GM11168 (cell line): ENCODE data around the gene AGAP1.

Experiments used
- in situ Hi-C: fragments of 300-500 bp; cut with MboI; formaldehyde crosslinking; loops from one replicate; pipeline ENCODE4 v1.12.0; 2022; ENCODE audit warnings: low sequenced_read_pairs; ENCODE audit not compliant: unreplicated experiment

AGAP1 gene

GRCh38 chr2:235669983-235670962, 176.4 kb downstream of the AGAP1 start:
- in situ Hi-C loops = no loop called here

DNA sequence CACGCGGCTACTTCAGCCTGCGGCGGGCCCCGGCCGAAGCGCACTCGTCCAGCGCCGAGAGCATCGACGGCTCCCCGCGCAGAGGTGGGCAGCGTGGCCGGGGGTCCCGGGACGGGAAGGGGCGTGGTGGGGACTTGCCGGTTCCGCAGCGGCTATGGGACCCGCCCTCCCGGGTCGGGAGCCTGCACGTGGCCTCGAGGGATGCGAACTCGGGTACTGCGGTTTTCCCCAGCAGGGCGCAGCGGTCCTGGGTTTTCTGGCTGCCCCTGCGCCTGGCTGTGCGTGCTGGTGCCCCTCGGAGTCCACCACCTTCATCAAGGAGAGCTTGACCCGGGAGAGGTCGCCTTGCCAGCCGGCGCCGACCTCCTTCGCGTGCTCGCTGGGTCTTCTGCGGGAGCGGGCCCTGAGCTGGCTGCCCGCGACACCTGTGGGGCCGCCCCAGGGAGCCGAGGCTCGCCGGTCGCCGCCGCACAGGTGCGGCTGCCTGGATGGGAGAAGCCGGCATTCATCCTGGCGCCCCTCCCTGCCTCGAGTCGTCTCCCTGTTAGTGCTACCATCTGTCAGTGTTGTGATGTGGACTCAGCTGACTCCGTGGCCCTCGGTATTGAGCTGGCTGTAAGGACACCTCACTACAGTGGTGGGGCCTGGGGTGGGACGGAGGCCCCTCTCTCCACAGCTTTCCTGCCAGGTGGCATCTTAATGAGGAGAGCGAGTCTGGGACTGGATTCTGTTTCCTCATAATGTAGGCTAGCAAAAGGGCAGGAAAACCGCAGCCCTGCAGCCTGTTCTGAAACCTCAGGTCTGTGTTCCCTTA, 177.3 kb downstream of the AGAP1 start:
- in situ Hi-C loops = no loop called here

DNA sequence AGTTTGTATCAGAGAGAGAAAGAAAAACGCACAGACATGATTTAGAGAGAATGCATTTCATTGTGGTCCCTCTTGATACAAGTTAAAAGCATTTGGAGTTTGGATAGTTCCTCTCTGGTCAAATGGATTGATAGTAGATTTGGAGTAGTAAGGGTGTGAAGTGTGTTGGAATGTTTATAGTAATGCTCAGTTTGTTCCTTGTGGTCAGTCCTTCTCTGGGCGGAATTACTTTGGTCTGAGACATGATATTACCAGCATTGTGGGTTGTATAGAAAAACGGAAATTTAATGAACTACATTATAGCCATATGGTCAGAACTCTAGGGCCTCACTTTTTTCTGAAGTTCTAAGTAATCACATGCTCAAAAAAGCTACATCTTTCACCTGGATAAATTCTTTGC, 178.9 kb downstream of the AGAP1 start:
- in situ Hi-C loops = no loop called here

DNA sequence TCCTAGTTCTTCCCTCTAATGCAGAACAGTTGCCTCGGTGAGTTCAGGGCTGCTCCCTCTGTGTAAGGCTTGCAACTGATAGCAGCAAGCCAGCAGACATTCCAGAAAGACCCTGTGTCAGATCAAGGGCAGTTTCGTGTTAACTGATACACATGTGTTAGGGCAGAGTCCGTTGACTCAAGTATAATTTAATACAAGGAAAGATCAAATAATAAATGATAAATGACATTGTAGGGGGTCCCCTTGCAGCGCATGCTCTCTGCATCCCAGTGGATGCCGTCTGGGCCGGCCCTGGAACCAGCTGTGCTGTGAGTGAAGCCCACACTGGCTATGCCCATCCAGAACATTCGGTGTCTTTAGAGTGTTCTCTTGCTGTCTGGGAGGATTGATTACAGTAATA, 180.3 kb downstream of the AGAP1 start:
- in situ Hi-C loops = no loop called here

DNA sequence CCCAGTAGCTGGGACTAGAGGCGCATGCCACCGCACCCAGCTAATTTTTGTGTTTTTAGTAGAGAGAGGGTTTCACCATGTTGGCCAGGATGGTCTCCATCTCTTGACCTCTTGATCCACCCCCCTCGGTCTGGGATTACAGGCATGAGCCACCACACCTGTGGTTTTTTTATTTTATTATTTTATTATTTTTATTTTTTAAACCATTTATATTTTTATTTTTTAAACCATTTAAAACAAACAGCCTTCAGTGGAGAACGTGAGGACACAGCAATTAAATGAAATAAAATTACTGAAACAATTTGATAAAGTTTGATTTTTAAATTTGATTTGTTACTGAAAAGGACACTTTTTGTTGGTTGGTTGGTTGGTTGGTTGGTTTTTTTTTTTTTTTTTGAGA, 181.0 kb downstream of the AGAP1 start:
- in situ Hi-C loops = no loop called here

DNA sequence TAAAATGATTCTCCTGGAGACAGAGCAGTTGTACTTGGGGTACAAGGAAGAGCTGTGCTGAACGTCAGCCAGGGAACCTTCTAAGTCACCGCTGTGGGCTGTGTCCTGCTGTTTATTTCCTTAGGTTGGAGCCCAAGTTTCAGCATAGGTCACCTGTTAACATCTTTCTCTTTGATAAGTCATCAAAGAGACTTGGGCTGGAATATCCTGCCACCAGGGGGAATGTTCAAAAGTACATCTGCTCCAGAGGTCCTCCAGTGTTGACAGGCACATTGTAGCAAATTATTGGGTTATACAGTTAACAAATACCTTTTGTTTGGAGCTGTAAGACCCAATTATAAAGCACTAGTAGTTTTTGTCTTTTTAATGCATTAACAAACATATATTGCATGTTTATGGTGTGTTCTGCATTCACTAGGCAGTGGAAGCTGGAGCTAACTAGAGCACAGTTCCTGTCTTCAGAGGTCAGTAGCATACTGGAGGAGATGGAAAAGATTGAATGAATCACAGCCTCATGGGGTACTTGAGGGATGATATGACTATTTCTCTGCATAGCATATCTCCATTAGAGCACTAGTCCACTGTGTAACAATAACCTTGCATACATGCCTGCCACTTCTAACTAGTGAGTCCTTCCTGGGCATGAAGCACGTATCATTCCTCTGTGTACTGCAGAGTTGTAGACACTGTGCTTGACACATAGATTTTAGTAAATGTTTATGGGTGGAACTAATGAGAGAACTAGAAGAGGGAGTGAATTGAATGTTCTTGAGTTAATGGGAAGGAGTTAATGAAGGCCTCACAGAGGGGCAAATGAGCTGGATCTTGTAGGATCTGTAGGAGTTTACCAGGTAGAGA, 182.1 kb downstream of the AGAP1 start:
- in situ Hi-C loops = no loop called here

- in situ Hi-C loops = no loop called here
These were observed 182.6 kb downstream of the AGAP1 start for GRCh38 chr2:235676536-235676799.

- in situ Hi-C loops = no loop called here
These were observed 183.5 kb downstream of the AGAP1 start for GRCh38 chr2:235677276-235677788.

- in situ Hi-C loops = no loop called here
These were observed 184.1 kb downstream of the AGAP1 start for GRCh38 chr2:235677937-235678336.

GRCh38 chr2:235678712-235679111, 184.9 kb downstream of the AGAP1 start:
- in situ Hi-C loops = no loop called here

GRCh38 chr2:235679471-235679870, 185.6 kb downstream of the AGAP1 start:
- in situ Hi-C loops = no loop called here

DNA sequence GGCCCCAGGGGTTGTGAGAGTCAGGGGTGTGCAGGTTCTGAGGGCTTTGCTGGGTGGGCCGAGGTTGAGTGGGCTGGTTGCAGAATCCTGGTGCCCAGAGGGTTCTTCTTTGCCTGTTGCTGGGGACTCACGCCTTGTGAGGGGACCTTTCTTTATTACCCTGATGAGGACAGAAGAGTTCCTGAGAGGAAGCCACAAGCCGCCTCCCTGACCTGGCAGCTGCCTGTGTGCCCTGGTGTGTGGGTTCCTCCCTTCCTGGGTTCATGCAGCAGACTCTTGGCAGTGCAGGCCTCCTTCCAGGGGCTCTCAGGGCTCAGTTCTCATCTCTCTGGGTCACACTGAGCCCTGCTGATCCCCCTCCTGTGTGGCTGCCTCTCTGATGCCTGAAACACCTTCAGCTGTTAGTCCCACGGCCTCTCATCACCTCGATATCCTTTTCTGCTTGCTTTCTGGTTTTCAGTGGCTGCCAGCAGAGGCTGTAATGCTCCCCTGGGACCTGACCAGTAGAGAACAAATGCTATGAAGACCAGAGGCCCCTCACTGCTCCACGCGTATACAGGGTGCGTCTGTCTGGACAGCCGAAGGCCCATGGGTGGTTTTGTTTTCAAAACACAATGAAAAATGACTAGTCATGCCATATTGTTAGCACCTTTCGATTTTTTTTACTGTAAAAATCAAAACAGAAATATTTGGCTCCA, 191.3 kb downstream of the AGAP1 start:
- in situ Hi-C loops = no loop called here

GRCh38 chr2:235688511-235689426, 194.9 kb downstream of the AGAP1 start:
- in situ Hi-C loops = no loop called here

DNA sequence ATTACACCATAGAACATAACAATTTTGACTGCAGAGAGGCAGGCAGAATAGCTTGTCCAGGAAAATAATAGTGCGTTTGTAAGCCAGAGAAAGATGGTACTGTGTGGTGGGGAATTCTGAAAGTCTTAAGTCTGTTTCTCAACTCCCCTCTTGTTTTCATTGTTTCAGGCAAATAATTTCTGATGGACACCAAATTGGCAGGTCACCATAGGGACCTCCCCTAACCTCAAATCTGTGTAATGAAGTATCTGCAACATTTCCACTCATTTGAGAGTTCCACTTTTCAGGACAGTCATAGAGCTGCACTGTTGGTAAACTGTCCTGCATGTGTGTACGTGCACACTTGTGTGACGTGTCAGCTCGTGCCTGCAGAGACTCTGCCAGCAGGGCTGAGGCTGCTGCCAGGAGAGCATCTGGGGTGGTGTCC, 195.6 kb downstream of the AGAP1 start:
- in situ Hi-C loops = no loop called here

DNA sequence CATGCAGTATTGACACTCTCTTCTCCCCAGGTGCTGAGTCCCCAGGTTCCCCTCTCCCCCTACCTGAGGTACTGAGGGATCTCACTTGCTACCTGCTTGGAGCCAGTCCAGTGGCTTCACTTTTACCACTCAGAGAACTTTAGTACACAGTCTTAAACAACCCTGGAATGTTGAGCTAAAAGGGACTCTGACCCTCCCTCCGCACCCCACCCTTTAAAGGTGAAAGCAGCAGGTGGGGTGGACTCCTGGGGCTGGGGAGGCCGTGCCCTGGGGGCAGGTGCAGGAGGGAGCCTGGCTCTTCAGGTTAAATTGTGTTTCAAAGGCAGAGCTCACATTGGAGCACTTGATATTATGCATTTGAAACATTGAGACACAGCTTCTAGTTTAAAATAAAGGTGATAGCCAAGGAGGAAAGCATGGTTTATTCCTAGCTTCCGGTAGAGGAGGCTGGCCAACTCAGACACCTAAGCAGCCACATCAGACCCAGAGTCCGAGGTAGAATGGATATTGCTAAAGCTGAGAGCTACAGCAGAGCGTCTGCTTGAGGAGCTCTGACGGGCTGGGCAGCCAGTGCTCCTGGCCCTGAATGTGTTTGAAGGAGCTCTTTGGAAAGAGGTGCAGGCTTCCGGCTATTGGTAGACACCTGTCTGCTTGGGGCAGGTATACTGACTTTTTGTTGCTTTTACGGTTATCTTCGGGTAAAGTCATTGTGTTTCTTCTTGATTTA, 196.4 kb downstream of the AGAP1 start:
- in situ Hi-C loops = no loop called here

GRCh38 chr2:235690809-235691450, 197.1 kb downstream of the AGAP1 start:
- in situ Hi-C loops = no loop called here

GRCh38 chr2:235692076-235692475, 198.2 kb downstream of the AGAP1 start:
- in situ Hi-C loops = no loop called here
